Stimulated activated CD4-positive, alpha-beta T cell treated with anti-CD3 and anti-CD28 coated beads, Interleukin-15, amount 100 ng/mL, for 48 hours (primary cell): ENCODE results near the gene NLRP3.
"Not testable (repeated sequence)": the region's sequence is repeated elsewhere in the genome, so short reads cannot be mapped to it uniquely, and the experiment has no call there.

Experiments
- DNase-seq, 2 donors: peaks; one replicate each; pipeline ENCODE4 v3.0.0-alpha.2; 2020; ENCODE audit warnings: low read depth in 2 of 2

Gene NLRP3

GRCh38 chr1:247469141-247469535 is 53.2 kb downstream of the NLRP3 start:
- DNase-seq, result no peak

GRCh38 chr1:247470942-247471429 is 55.0 kb downstream of the NLRP3 start:
- not testable (repeated sequence) for DNase-seq

- DNase-seq, result no peak
These were observed 55.6 kb downstream of the NLRP3 start for GRCh38 chr1:247471445-247472016.

GRCh38 chr1:247472035-247472434 is 56.1 kb downstream of the NLRP3 start:
- no peak for DNase-seq

GRCh38 chr1:247474367-247474766 is 58.4 kb downstream of the NLRP3 start:
- DNase-seq, result no peak

- DNase-seq, result no peak
These were observed 59.8 kb downstream of the NLRP3 start for GRCh38 chr1:247475793-247476192.

- DNase-seq, result not testable (repeated sequence)
These were observed 60.5 kb downstream of the NLRP3 start for GRCh38 chr1:247476328-247477058.

GRCh38 chr1:247482747-247483146 is 66.8 kb downstream of the NLRP3 start:
- no peak for DNase-seq

- DNase-seq, result no peak
These were observed 71.1 kb downstream of the NLRP3 start for GRCh38 chr1:247487057-247487456.

GRCh38 chr1:247491328-247491727 is 75.4 kb downstream of the NLRP3 start:
- DNase-seq, result no peak

GRCh38 chr1:247493106-247493505 is 77.1 kb downstream of the NLRP3 start:
- no peak for DNase-seq

- no peak for DNase-seq
These were observed 78.8 kb downstream of the NLRP3 start for GRCh38 chr1:247494767-247495166.

GRCh38 chr1:247496581-247497285 is 80.8 kb downstream of the NLRP3 start:
- DNase-seq, result no peak
